Measurements from ENCODE around the gene LRP1B. TPM values are rescaled to one million over a fixed set of nuclear protein-coding genes. Genes with fewer than 3 reads are reported as not detected.

LRP1B gene
- total RNA-seq, 4 donors from 2014 or later = 3.3 to 11.1 (median 4.6) TPM

GRCh38 chr2:140512106-140512505 lies 1618.7 kb downstream of the LRP1B start:
- no peaks in the 10 kb centered on the region for H3K4me1 ChIP-seq
- no peaks in the 10 kb centered on the region for H3K36me3 ChIP-seq
- H3K9me3 ChIP-seq = no peaks in the 10 kb centered on the region
- in situ Hi-C loops (cut with MboI; ENCODE audit: low sequenced_read_pairs in 4 of 4) = no loop called here
- ATAC-seq (no peak), DNase-seq (no peak)
- no peaks in the 10 kb centered on the region for H3K27me3 ChIP-seq
- no peak overlapping the region for H3K27ac ChIP-seq
- no peak overlapping the region for H3K4me3 ChIP-seq
- TF ChIP-seq CTCF (IDR thresholded peaks at IDR 0.05 in 4 of 5, conservative IDR thresholded peaks at IDR 0.05 in 1 of 5) (no peak), POLR2A (IDR thresholded peaks at IDR 0.05) (no peak)
- intact Hi-C loops (cut with DNase I; ENCODE audit: low total_unique reads) = no loop called here

GRCh38 chr2:140509765-140510164 lies 1621.1 kb downstream of the LRP1B start:
- Histone ChIP-seq H3K9me3 (no peaks in the 10 kb centered on the region), H3K27me3 (no peaks in the 10 kb centered on the region), H3K27ac (no peak overlapping the region), H3K36me3 (no peaks in the 10 kb centered on the region), H3K4me3 (no peak overlapping the region), H3K4me1 (no peaks in the 10 kb centered on the region)
- in situ Hi-C loops (cut with MboI; ENCODE audit: low sequenced_read_pairs in 4 of 4) (no loop called here), intact Hi-C loops (cut with DNase I; ENCODE audit: low total_unique reads) (no loop called here)
- DNase-seq (no peak), ATAC-seq (no peak)
- TF ChIP-seq POLR2A (IDR thresholded peaks at IDR 0.05) = no peak

- TF ChIP-seq POLR2A (IDR thresholded peaks at IDR 0.05) (no peak), CTCF (IDR thresholded peaks at IDR 0.05 in 4 of 5, conservative IDR thresholded peaks at IDR 0.05 in 1 of 5) (no peak)
- no peak for ATAC-seq
Observed at GRCh38 chr2:140508756-140509155, 1622.1 kb downstream of the LRP1B start.

GRCh38 chr2:140506606-140507005 lies 1624.2 kb downstream of the LRP1B start:
- no peaks in the 10 kb centered on the region for H3K4me1 ChIP-seq
- no peaks in the 10 kb centered on the region for H3K36me3 ChIP-seq
- no peaks in the 10 kb centered on the region for H3K9me3 ChIP-seq
- H3K27me3 ChIP-seq = no peaks in the 10 kb centered on the region
- intact Hi-C loops (cut with DNase I; ENCODE audit: low total_unique reads) (no loop called here), in situ Hi-C loops (cut with MboI; ENCODE audit: low sequenced_read_pairs in 4 of 4) (no loop called here)
- H3K4me3 ChIP-seq = no peak overlapping the region
- TF ChIP-seq POLR2A (IDR thresholded peaks at IDR 0.05) = no peak
- no peak for TF ChIP-seq CTCF (IDR thresholded peaks at IDR 0.05 in 4 of 5, conservative IDR thresholded peaks at IDR 0.05 in 1 of 5)
- ATAC-seq (no peak), DNase-seq (no peak)
- H3K27ac ChIP-seq = no peak overlapping the region

More at GRCh38 chr2:140508756-140509155, 1622.1 kb downstream of the LRP1B start:
- Histone ChIP-seq H3K36me3 (no peaks in the 10 kb centered on the region), H3K27ac (no peak overlapping the region), H3K4me3 (no peak overlapping the region), H3K4me1 (no peaks in the 10 kb centered on the region), H3K9me3 (no peaks in the 10 kb centered on the region), H3K27me3 (no peaks in the 10 kb centered on the region)
- intact Hi-C loops (cut with DNase I; ENCODE audit: low total_unique reads) (no loop called here), in situ Hi-C loops (cut with MboI; ENCODE audit: low sequenced_read_pairs in 4 of 4) (no loop called here)
- no peak for DNase-seq

GRCh38 chr2:140504601-140505000 lies 1626.2 kb downstream of the LRP1B start:
- in situ Hi-C loops (cut with MboI; ENCODE audit: low sequenced_read_pairs in 4 of 4) = no loop called here
- no peak overlapping the region for H3K27ac ChIP-seq
- H3K4me3 ChIP-seq = no peak overlapping the region
- intact Hi-C loops (cut with DNase I; ENCODE audit: low total_unique reads) = no loop called here
- no peak for DNase-seq
- H3K27me3 ChIP-seq = no peaks in the 10 kb centered on the region
- H3K36me3 ChIP-seq = no peaks in the 10 kb centered on the region
- no peaks in the 10 kb centered on the region for H3K4me1 ChIP-seq
- no peak for ATAC-seq
- H3K9me3 ChIP-seq = no peaks in the 10 kb centered on the region
- TF ChIP-seq CTCF (IDR thresholded peaks at IDR 0.05 in 4 of 5, conservative IDR thresholded peaks at IDR 0.05 in 1 of 5) = no peak
- TF ChIP-seq POLR2A (IDR thresholded peaks at IDR 0.05) = no peak
